ENCODE measurements around the gene RPTOR.

Gene RPTOR

GRCh38 chr17:80963812-80964543, 419.3 kb downstream of the RPTOR start:
- no peak for DNase-seq (ENCODE audit: low read depth)
- TF ChIP-seq CTCF (IDR thresholded peaks at IDR 0.05; ENCODE audit: low read depth, low read length, missing control alignments): no peak
- no peak overlapping the region for H3K4me3 ChIP-seq (ENCODE audit: low read depth, low read length)

- no peak for DNase-seq (ENCODE audit: low read depth)
- no peak for TF ChIP-seq CTCF (IDR thresholded peaks at IDR 0.05; ENCODE audit: low read depth, low read length, missing control alignments)
- no peak overlapping the region for H3K4me3 ChIP-seq (ENCODE audit: low read depth, low read length)
Measured at GRCh38 chr17:80964544-80964856, 419.9 kb downstream of the RPTOR start.

GRCh38 chr17:80964859-80965580, 420.4 kb downstream of the RPTOR start:
- no peak for TF ChIP-seq CTCF (IDR thresholded peaks at IDR 0.05; ENCODE audit: low read depth, low read length, missing control alignments)
- DNase-seq (ENCODE audit: low read depth): no peak
- no peak overlapping the region for H3K4me3 ChIP-seq (ENCODE audit: low read depth, low read length)

GRCh38 chr17:80965606-80966005, 421.0 kb downstream of the RPTOR start:
- H3K4me3 ChIP-seq (ENCODE audit: low read depth, low read length): no peak overlapping the region
- TF ChIP-seq CTCF (IDR thresholded peaks at IDR 0.05; ENCODE audit: low read depth, low read length, missing control alignments): no peak

GRCh38 chr17:80967404-80967872, 422.8 kb downstream of the RPTOR start:
- TF ChIP-seq CTCF (IDR thresholded peaks at IDR 0.05; ENCODE audit: low read depth, low read length, missing control alignments): no peak
- no peak overlapping the region for H3K4me3 ChIP-seq (ENCODE audit: low read depth, low read length)
- no peak for DNase-seq (ENCODE audit: low read depth)

More at GRCh38 chr17:80965606-80966005, 421.0 kb downstream of the RPTOR start:
- DNase-seq (ENCODE audit: low read depth): no peak

GRCh38 chr17:80968602-80969029, 424.0 kb downstream of the RPTOR start:
- no peak for TF ChIP-seq CTCF (IDR thresholded peaks at IDR 0.05; ENCODE audit: low read depth, low read length, missing control alignments)
- DNase-seq (ENCODE audit: low read depth): no peak
- H3K4me3 ChIP-seq (ENCODE audit: low read depth, low read length): no peak overlapping the region

All from GM12864 (cell line).